GM23248 (cell line): ENCODE results near the gene LILRA6. TPM values are rescaled to one million over a fixed set of nuclear protein-coding genes. Genes with fewer than 3 reads are reported as not detected.
"Not testable (repeated sequence)": the region's sequence is repeated elsewhere in the genome, so short reads cannot be mapped to it uniquely, and the experiment has no call there.

Experiments used
- DNase-seq: peaks from one replicate; pipeline ENCODE4 v3.0.0-alpha.2; 2015
- H2AFZ ChIP-seq: fragments of 200-600 bp; sonication (generic); 2 replicates; pipeline ENCODE4 v1.6.1; 2016; ENCODE audit warnings: antibody characterized with exemption
- H3F3A ChIP-seq: fragments of 200-600 bp; sonication (generic); 2 replicates; pipeline ENCODE4 v1.6.1; 2016; ENCODE audit warnings: mild to moderate bottlenecking, antibody characterized with exemption, mixed run types; ENCODE audit not compliant: insufficient read depth
- H3K27ac ChIP-seq: fragments of 200-600 bp; sonication (generic); 2 replicates; pipeline ENCODE4 v1.5.1; 2016; ENCODE audit warnings: mild to moderate bottlenecking
- H3K27me3 ChIP-seq: fragments of 200-600 bp; sonication (generic); replicated peaks from 2 replicates; pipeline ENCODE4 v1.6.1; 2016; ENCODE audit warnings: mild to moderate bottlenecking; ENCODE audit not compliant: insufficient read depth
- H3K36me3 ChIP-seq: fragments of 200-600 bp; sonication (generic); 2 replicates; pipeline ENCODE4 v1.6.1; 2016; ENCODE audit warnings: low read depth, mild to moderate bottlenecking
- H3K4me1 ChIP-seq: fragments of 200-600 bp; sonication (generic); 2 replicates; pipeline ENCODE4 v1.6.1; 2016; ENCODE audit warnings: mild to moderate bottlenecking; ENCODE audit not compliant: insufficient read depth
- H3K4me2 ChIP-seq: fragments of 200-600 bp; sonication (generic); one replicate; pipeline ENCODE4 v1.6.1; 2016; ENCODE audit warnings: mild to moderate bottlenecking; ENCODE audit not compliant: unreplicated experiment
- H3K4me3 ChIP-seq: fragments of 200-600 bp; sonication (generic); 2 replicates; pipeline ENCODE4 v1.5.1; 2016; ENCODE audit warnings: mild to moderate bottlenecking
- H3K79me2 ChIP-seq: fragments of 200-600 bp; sonication (generic); 2 replicates; pipeline ENCODE4 v1.6.1; 2016; ENCODE audit warnings: mild to moderate bottlenecking; ENCODE audit not compliant: insufficient read depth
- H3K9ac ChIP-seq: fragments of 200-600 bp; sonication (generic); 2 replicates; pipeline ENCODE4 v1.6.1; 2016; ENCODE audit warnings: mild to moderate bottlenecking
- H3K9me2 ChIP-seq: fragments of 200-600 bp; sonication (generic); 2 replicates; pipeline ENCODE4 v1.6.1; 2016; ENCODE audit warnings: mixed run types, mild to moderate bottlenecking, moderate library complexity; ENCODE audit not compliant: insufficient read depth
- H3K9me3 ChIP-seq: fragments of 200-600 bp; sonication (generic); one replicate; pipeline ENCODE4 v1.6.1; 2017; ENCODE audit warnings: low read depth
- H4K20me1 ChIP-seq: fragments of 200-600 bp; sonication (generic); 2 replicates; pipeline ENCODE4 v1.6.0; 2016; ENCODE audit not compliant: insufficient read depth
- EZH2 ChIP-seq: fragments of 200-600 bp; sonication (generic); IDR thresholded peaks from 2 replicates; pipeline ENCODE4 v1.6.1; 2018; ENCODE audit warnings: antibody characterized with exemption, mild to moderate bottlenecking; ENCODE audit not compliant: insufficient read depth, poor library complexity, severe bottlenecking
- EZH2phosphoT487 ChIP-seq: fragments of 200-600 bp; sonication (generic); IDR thresholded peaks from 2 replicates; pipeline ENCODE4 v1.6.1; 2018; ENCODE audit warnings: antibody characterized with exemption, moderate library complexity, mild to moderate bottlenecking, low read depth; ENCODE audit not compliant: insufficient read depth
- WGBS, 2 experiments: methylation state at CpG; one replicate each; pipeline ENCODE4 v1.1.6; 2015 to 2017; ENCODE audit warnings: low lambda C conversion rate in 2 of 2, low coverage in 1 of 2; ENCODE audit errors: missing lambda C conversion rate in 2 of 2; 5-methylcytosine and 5-hydroxymethylcytosine counted together
- in situ Hi-C: fragments of 300-500 bp; cut with MboI; formaldehyde crosslinking; loops from 2 replicates; pipeline ENCODE4 v1.15.0; 2020
- polyA plus RNA-seq: library from polyadenylated mRNA; unstranded; fragments of >200 nt; fragmentation: Nextera tagmentation; extraction: Ambion mirVana; gene quantifications from 2 replicates; pipeline ENCODE4 v1.2.1, GENCODE V29; 2016
- total RNA-seq: library from RNA; depleted of rRNA; stranded (reverse); fragments of >200 nt; shearing (Covaris generic); gene quantifications from 2 replicates; pipeline ENCODE4 v1.2.3, GENCODE V29; 2014

Gene LILRA6
- total and polyA plus RNA-seq, 2 experiments from 2014 or later = not detected

DNA sequence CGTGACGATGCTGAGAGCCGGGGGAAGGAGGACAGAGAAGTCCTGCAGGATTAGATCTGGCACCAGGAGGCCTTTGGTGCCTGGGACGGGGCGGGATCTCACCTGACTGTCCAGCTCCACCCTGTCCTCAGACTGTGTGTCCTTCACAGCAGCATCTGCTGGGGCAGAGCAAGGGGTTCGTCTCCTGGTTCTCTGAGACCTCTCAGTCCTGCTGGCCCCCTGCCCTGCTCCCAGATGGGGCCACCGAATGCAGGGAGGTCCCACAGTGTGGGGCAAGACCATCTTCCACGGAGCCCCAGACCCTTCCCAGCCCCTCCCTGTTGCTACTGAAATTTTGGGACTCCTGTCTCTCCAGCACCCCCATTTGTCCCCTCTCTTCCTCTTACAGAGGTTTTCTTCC, 24.3 kb downstream of the LILRA6 start:
- Histone ChIP-seq H3K4me3 (no peak overlapping the region), H3K36me3 (no peaks in the 10 kb centered on the region), H3K27me3 (no peaks in the 10 kb centered on the region), H2AFZ (no peak overlapping the region), H3K4me1 (no peaks in the 10 kb centered on the region), H3K4me2 (no peak overlapping the region), H3K9me3 (no peaks in the 10 kb centered on the region), H3F3A (no peaks in the 10 kb centered on the region), H3K27ac (no peak overlapping the region), H4K20me1 (no peaks in the 10 kb centered on the region), H3K9ac (no peak overlapping the region), H3K9me2 (no peaks in the 10 kb centered on the region), H3K79me2 (no peaks in the 10 kb centered on the region)
- 50 to 61% methylated on average over 6 to 7 of the region's 8 CpGs for WGBS, 2 experiments
- no peak for DNase-seq
- no peak for TF ChIP-seq EZH2phosphoT487
- no peak for TF ChIP-seq EZH2
- in situ Hi-C loops = no loop called here

DNA sequence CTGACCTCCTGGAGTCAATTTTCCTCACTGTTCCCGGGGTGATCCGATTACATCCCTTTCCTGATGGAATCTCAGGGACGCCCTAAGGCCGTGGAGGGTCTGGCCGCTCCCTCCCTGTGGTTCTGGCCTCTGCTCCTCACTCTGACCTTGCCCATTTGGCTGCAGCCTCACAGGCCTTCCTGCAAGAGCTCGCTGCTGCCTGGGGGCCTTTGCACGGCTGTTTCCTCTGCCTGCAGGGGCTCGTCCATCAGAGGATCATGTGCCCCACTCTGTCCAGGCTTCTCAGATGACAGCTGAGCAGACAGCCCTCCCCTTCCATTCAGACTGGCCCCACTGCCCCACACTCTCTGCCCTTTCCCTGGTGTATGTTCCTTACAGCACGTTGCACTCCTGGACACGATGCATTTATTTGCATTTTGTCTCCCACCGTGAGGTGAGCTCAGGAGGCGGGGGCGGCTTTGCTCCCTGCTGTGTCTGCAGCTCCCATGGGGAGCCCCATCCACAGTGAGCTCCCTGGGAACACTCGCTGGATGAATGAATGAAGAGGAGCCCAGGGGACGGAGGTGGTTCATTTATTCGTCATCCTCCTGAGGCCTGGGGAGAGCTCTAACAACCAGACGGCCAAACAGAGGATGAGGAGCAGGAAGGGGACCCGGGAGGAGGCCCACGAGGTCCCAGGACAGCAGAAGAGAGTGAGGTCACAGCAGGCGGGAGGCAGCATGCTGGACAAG, 24.9 kb downstream of the LILRA6 start:
- H3K9me3 ChIP-seq, H3K79me2 ChIP-seq, H3K4me3 ChIP-seq, H2AFZ ChIP-seq, H3K27me3 ChIP-seq, H3K4me2 ChIP-seq, H3K4me1 ChIP-seq, H3K36me3 ChIP-seq, H3K9me2 ChIP-seq, H4K20me1 ChIP-seq, H3K27ac ChIP-seq, H3F3A ChIP-seq, in situ Hi-C loops, DNase-seq, H3K9ac ChIP-seq: not testable (repeated sequence)
- 63 to 65% methylated on average over 17 to 18 of the region's 20 CpGs for WGBS, 2 experiments

DNA sequence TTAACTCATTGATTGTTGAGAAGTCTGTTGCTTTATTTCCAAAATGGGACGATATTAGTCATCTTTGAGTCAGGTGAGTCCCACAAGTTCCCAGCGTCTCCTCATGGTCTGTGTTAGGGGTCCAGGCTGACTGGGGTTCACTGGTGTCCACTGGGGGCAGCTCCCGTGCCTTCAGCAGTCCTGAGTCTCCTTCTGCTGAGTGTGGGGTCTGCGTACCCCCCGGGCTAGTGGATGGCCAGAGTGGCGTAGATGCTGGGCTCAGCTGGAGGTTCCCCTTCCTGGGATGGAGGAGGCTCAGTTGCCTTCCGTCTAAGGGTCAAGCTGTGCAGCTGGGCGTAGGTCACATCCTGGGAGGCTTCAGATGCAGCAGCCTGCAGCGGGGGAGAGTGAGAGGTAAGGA, 25.7 kb downstream of the LILRA6 start:
- Histone ChIP-seq H3K4me1 (no peaks in the 10 kb centered on the region), H3K27me3 (no peaks in the 10 kb centered on the region), H3K4me2 (no peak overlapping the region), H2AFZ (no peak overlapping the region), H3K4me3 (no peak overlapping the region), H3F3A (no peaks in the 10 kb centered on the region), H4K20me1 (no peaks in the 10 kb centered on the region), H3K36me3 (no peaks in the 10 kb centered on the region), H3K27ac (no peak overlapping the region), H3K79me2 (peaks cover 12% of the 10 kb centered on the region; the same call in 1 of the 2 replicates), H3K9me3 (no peaks in the 10 kb centered on the region), H3K9ac (no peak overlapping the region), H3K9me2 (no peaks in the 10 kb centered on the region)
- TF ChIP-seq EZH2phosphoT487 (no peak), EZH2 (no peak)
- DNase-seq = no peak
- WGBS, 2 experiments = 88 to 92% methylated on average over 9 of the region's 9 CpGs
- in situ Hi-C loops = no loop called here

DNA sequence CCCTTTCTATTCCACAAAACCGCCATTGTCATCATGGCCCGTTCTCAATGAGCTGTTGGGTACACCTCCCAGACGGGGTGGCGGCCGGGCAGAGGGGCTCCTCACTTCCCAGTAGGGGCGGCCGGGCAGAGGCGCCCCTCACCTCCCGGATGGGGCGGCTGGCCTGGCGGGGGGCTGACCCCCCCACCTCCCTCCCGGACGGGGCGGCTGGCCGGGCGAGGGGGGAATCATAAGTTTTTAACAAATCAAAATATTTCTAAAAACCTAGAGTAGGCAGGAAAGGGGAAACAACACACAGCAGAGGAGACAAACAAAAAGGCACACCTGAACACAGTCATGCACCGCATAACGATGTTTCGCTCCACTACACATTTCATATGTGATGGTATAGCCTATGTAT, 27.9 kb downstream of the LILRA6 start:
- H3K27ac ChIP-seq, H3K4me2 ChIP-seq, H3K9me3 ChIP-seq, in situ Hi-C loops, H3K4me1 ChIP-seq, H3K4me3 ChIP-seq, H2AFZ ChIP-seq, DNase-seq, H3F3A ChIP-seq, H3K27me3 ChIP-seq, H3K36me3 ChIP-seq, H3K9me2 ChIP-seq, H4K20me1 ChIP-seq, H3K9ac ChIP-seq: not testable (repeated sequence)
- H3K79me2 ChIP-seq = peaks cover 27% of the 10 kb centered on the region; the same call in 1 of the 2 replicates
- WGBS, 2 experiments = 84 to 91% methylated on average over 7 to 19 of the region's 19 CpGs

DNA sequence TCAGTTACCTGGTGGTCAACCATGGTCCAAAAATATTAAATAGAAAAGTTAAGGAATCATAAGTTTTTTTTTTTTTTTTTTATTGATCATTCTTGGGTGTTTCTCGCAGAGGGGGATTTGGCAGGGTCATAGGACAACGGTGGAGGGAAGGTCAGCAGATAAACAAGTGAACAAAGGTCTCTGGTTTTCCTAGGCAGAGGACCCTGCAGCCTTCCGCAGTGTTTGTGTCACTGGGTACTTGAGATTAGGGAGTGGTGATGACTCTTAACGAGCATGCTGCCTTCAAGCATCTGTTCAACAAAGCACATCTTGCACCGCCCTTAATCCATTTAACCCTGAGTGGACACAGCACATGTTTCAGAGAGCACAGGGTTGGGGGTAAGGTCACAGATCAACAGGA, 28.4 kb downstream of the LILRA6 start:
- in situ Hi-C loops, H3F3A ChIP-seq, H3K9ac ChIP-seq, H4K20me1 ChIP-seq, DNase-seq, H3K4me2 ChIP-seq, H3K4me3 ChIP-seq, H3K9me3 ChIP-seq, H3K4me1 ChIP-seq, H3K27me3 ChIP-seq, H3K27ac ChIP-seq, H3K36me3 ChIP-seq, H3K9me2 ChIP-seq, H2AFZ ChIP-seq: not testable (repeated sequence)
- 60 to 78% methylated on average over 3 to 5 of the region's 5 CpGs for WGBS, 2 experiments
- H3K79me2 ChIP-seq = peaks cover 32% of the 10 kb centered on the region
